ENCODE data around the gene ATP8B1.

ATP8B1 gene

DNA sequence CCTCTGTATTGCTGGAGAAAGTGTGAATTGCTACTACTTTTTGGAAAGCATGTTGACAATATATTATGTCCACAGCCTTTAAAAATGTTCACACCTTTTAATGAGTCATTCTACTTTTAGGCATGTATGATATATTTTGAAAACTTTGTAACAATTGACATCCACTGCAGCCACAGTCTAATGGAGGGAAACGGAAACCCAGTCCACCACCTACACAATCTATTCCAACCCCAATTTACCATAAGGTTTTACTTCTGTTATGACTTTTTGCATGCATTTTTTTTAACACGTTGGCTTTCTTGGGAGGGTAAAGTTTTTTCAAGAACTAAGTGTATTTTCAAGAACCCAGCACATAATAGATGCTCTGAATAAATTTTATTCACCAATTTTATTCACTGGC is 38.5 kb upstream of the ATP8B1 start:
- no peak for DNase-seq (ENCODE audit: low read depth)
- TF ChIP-seq, protein P1, sequence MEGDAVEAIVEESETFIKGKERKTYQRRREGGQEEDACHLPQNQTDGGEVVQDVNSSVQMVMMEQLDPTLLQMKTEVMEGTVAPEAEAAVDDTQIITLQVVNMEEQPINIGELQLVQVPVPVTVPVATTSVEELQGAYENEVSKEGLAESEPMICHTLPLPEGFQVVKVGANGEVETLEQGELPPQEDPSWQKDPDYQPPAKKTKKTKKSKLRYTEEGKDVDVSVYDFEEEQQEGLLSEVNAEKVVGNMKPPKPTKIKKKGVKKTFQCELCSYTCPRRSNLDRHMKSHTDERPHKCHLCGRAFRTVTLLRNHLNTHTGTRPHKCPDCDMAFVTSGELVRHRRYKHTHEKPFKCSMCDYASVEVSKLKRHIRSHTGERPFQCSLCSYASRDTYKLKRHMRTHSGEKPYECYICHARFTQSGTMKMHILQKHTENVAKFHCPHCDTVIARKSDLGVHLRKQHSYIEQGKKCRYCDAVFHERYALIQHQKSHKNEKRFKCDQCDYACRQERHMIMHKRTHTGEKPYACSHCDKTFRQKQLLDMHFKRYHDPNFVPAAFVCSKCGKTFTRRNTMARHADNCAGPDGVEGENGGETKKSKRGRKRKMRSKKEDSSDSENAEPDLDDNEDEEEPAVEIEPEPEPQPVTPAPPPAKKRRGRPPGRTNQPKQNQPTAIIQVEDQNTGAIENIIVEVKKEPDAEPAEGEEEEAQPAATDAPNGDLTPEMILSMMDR (conservative IDR thresholded peaks at IDR 0.05; ENCODE audit: low read depth, low read length), result no peak
- no peak overlapping the region for H3K4me3 ChIP-seq (ENCODE audit: low read depth, low read length)

DNA sequence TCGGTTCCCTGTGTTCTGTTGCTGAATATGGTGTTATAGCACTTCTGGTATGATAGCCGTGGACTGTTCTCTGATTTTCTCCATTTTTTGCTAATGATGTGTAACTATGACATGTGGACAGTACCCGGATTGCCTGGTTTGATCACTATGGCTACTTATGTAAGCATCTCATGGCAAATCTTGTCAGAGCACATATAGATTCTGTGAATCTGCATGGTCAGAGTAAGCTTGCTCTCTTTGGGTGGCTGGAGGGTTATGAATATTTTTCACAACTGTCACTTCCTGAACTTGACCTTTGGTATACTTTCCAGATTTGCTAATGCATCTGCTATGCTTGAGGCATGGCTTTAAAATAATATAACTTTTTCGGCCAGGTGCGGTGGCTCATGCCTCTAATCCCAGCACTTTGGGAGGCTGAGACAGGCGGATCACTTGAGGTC is 36.8 kb upstream of the ATP8B1 start:
- DNase-seq (ENCODE audit: low read depth), result peak; percentile 77
- TF ChIP-seq, protein P1 (conservative IDR thresholded peaks at IDR 0.05; ENCODE audit: low read depth, low read length), result no peak
- H3K4me3 ChIP-seq (ENCODE audit: low read depth, low read length), result no peak overlapping the region

DNA sequence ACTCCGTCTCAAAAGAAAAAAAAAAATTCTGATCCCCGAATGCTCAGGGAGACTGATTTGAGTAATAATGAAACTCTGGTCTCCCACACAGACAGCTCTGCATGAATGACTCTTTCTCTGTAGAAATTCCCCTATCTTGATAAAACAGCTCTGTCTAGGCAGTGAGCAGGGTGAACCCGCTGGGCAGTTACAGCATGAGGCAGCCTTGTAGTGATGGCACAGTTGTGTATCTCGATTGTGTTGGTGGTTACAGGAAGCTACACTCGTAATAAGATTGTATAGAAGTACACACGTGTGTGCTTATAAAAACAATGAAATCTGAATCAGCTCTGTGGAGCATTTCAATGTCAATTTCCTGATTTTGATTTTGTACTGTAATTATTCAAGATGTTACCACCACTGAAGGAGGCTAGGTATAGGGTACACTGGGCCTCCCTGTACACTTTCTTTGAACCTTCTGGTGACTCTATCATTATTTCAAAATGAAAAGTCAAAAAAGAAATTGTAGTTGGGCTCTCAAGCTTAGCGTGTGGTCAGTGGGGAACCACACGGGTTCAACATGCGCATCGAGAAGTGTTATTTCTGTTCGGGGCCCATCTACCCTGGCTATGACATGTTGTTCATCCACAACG is 34.9 kb upstream of the ATP8B1 start:
- DNase-seq (ENCODE audit: low read depth), result peak; percentile 66
- H3K4me3 ChIP-seq (ENCODE audit: low read depth, low read length), result no peak overlapping the region
- TF ChIP-seq, protein P1 (conservative IDR thresholded peaks at IDR 0.05; ENCODE audit: low read depth, low read length), result no peak

- no peak for DNase-seq (ENCODE audit: low read depth)
- H3K4me3 ChIP-seq (ENCODE audit: low read depth, low read length), result no peak overlapping the region
- TF ChIP-seq, protein P1 (conservative IDR thresholded peaks at IDR 0.05; ENCODE audit: low read depth, low read length), result no peak
These were observed 33.4 kb upstream of the ATP8B1 start for GRCh38 chr18:57836557-57836956.

DNA sequence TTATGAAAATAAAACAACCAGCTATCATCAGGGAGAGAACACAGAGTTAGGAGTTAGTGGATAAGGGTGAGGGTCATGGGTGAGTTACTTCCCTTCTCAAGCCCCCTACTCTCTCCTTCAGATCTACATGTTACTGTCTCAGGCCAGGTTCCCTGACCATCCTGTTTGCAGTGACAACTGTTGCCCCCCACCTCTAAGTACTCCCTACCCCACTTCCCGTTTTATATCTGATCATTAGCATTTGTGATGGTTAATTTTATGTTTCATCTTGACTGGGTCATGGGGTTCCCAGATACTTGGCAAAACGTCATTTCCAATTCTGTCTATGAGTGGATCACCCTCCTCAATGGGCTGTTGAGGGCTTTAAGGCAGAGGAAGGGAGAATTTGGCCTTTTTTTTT is 32.8 kb upstream of the ATP8B1 start:
- no peak for DNase-seq (ENCODE audit: low read depth)

DNA sequence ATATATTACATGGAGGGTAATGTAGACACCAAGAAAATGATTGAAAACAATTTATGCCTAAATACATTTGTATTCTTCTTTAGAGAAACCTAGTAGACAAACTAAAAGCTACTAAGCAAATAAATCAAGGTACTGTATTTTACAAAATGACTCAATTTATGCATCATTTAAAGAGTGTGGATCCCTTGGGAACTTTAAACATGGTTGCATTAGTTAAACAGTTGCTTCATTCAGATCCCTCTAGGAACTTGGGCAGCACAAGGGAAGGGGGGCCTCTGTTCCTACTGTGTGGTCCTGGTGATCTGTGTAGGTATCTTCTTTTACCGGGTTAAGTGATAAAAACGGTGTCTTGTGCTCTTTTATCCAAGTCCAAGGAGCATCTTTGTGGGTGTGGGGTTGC is 31.5 kb upstream of the ATP8B1 start:
- TF ChIP-seq, protein P1 (conservative IDR thresholded peaks at IDR 0.05; ENCODE audit: low read depth, low read length), result no peak
- no peak for DNase-seq (ENCODE audit: low read depth)
- no peak overlapping the region for H3K4me3 ChIP-seq (ENCODE audit: low read depth, low read length)

More for the DNA sequence above, 32.8 kb upstream of the ATP8B1 start:
- H3K4me3 ChIP-seq (ENCODE audit: low read depth, low read length), result no peak overlapping the region
- TF ChIP-seq, protein P1 (conservative IDR thresholded peaks at IDR 0.05; ENCODE audit: low read depth, low read length), result no peak

- TF ChIP-seq, protein P1 (conservative IDR thresholded peaks at IDR 0.05; ENCODE audit: low read depth, low read length), result no peak
- H3K4me3 ChIP-seq (ENCODE audit: low read depth, low read length), result no peak overlapping the region
- DNase-seq (ENCODE audit: low read depth), result peak; percentile 54
These were observed 30.5 kb upstream of the ATP8B1 start for GRCh38 chr18:57833441-57834101.
